GM13977 (cell line): ENCODE results near the gene GRM4.

Source experiments
- DNase-seq: peaks from one replicate; pipeline ENCODE4 v3.0.0; 2012; ENCODE audit warnings: low spot score
- in situ Hi-C: fragments of 300-500 bp; cut with MboI; formaldehyde crosslinking; loops from one replicate; pipeline ENCODE4 v1.12.0; 2022; ENCODE audit warnings: low sequenced_read_pairs, low pct_unique_long_range_greater_than_20kb, mixed read lengths, inconsistent platforms; ENCODE audit not compliant: unreplicated experiment
- TF ChIP-seq, protein P1 (sequence below): IDR thresholded peaks from 2 replicates; pipeline ENCODE4 v1.5.1; 2012; ENCODE audit warnings: mild to moderate bottlenecking, control low read depth; ENCODE audit not compliant: insufficient read depth; ENCODE audit errors: extremely low read depth, missing control alignments

The GRM4 gene

DNA sequence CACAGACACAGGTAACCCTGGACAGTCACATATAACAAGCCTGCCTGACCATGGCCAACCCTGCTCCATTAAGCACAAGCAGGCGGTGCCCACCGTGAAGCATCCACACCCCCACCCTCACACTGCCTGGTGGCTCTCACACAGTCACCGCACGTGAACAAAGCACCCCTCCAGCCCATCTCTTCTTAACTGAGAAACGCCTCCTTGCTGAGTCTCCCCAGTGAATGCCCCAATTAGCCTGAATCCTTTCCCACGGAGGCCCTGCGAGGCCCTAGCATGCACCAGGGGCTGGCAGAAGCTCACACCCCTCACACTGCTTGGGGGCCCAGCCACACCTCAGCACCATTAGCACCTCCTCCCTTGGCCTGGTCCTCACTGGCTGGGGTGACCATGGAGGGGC is 72.3 kb downstream of the GRM4 start:
- TF ChIP-seq, protein P1, sequence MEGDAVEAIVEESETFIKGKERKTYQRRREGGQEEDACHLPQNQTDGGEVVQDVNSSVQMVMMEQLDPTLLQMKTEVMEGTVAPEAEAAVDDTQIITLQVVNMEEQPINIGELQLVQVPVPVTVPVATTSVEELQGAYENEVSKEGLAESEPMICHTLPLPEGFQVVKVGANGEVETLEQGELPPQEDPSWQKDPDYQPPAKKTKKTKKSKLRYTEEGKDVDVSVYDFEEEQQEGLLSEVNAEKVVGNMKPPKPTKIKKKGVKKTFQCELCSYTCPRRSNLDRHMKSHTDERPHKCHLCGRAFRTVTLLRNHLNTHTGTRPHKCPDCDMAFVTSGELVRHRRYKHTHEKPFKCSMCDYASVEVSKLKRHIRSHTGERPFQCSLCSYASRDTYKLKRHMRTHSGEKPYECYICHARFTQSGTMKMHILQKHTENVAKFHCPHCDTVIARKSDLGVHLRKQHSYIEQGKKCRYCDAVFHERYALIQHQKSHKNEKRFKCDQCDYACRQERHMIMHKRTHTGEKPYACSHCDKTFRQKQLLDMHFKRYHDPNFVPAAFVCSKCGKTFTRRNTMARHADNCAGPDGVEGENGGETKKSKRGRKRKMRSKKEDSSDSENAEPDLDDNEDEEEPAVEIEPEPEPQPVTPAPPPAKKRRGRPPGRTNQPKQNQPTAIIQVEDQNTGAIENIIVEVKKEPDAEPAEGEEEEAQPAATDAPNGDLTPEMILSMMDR, result no peak
- in situ Hi-C loops, result no loop called here
- no peak for DNase-seq

DNA sequence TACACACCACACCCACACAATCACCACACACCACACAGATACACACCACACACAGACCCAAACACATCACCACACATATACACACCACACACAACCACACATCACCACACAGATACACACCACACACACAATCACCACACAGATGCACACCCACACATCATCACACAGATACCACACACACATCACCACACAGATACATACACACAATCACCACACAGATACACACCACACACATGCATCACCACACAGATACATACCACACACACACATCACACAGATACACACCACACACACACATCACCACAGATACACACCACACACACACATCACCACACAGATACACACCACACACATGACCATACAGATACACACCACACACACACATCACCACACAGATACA is 73.2 kb downstream of the GRM4 start:
- no peak for DNase-seq
- TF ChIP-seq, protein P1, result no peak
- in situ Hi-C loops, result no loop called here

DNA sequence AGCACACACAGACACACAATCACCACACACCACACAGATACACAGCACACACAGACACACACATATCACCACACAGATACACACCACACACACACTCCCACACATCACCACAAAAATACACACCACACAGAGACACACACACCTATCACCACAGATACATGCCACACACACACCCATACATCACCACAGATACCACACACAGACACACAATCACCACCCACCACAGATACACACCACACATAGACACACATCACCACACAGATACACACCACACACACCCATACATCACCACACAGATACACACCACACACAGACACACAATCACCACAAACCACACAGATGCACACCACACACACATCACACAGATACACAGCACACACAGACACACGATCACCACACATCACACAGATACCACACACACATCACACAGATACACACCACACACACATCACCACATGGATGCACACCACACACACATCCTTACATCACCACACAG is 74.0 kb downstream of the GRM4 start:
- in situ Hi-C loops, result no loop called here
- TF ChIP-seq, protein P1, result no peak

DNA sequence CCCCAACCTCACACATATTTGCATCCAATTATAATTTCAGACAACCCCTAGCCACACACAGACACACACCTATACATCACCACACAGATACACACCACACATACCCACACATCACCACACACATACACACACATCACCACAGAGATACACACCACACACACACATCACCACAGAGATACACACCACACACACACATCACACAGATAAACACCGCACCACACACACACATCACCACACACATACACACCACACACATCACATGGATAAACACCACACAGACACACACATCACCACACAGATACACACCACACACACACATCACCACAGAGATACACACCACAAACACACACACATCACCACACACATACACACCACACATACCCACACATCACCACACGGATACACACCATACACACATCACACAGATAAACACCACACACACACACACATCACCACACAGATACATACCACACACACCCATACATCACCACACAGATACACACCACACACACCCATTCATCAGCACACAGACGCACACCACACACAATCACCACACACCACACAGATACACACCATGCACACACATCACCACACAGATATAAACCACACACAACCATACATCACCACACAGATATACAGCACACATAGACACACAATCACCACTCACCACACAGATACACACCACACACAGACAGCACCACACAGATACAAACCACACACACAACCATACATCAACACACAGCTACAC is 74.6 kb downstream of the GRM4 start:
- TF ChIP-seq, protein P1, result no peak
- no peak for DNase-seq
- in situ Hi-C loops, result no loop called here

More for the DNA sequence above, 74.0 kb downstream of the GRM4 start:
- DNase-seq, result no peak

DNA sequence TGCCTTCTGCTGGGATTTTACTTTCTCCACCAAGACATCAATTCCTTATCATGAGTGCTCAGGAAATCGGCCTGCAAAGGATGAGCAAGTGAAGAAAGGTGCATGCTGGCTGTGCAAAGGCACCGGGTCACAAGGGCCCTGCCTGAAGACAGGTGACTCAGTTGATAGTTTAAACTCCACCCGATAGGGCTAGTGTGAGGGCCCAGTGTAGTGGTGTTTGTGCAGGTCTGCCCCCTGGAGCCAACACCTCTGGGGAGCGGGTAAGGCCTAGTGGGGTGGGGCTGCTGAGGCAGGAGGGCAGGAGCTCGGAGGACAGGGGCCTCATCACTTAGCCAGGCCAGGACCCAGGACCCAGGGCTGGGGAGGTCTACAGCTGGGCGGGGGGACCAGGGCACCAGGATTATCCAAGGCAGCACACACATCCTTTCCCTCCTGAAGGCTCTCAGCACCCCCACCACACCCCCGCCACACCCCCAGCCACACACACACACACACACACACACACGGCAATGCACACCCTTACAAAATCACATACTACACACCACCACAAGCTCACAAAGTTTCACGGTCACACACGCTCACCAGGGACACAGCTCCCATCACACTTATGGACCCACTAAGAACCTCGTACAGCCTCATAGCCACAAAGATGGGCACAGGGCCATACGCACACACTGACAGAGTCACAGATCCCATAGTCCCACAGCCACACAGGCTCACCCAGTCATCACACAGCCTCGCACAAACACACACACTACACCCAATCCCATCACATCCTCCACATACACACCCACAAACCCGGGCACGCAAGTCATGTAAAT is 75.4 kb downstream of the GRM4 start:
- no peak for DNase-seq
- in situ Hi-C loops, result no loop called here
- TF ChIP-seq, protein P1, result no peak

DNA sequence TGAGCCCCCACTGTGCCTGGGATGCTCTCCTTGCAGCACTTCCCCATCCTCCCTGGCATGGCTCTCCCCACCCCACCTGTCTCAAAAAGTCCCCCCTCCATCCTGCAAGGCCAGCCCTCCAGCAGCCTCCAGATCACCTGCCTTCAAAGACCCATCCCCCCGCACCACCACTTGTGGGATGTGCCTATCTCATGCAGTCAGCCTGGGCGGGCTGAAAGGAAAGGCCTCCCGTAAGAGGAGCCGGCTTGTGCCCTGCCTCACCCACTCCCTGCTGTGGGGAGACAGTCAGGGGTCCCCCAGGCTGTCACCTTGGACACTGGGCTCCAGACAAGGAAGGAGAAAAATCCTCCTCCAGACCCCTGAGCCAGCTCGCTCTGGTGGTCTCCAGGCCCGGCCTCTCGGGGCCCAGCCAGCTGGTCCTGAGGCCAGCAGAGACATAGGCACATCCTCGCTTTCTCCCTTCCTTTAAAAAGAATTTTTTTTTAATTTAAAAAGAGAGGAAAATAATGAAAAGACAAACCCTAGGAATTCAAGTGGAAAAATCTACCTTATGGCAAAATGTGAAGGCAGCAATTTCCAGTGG is 77.3 kb downstream of the GRM4 start:
- DNase-seq, result no peak
- in situ Hi-C loops, result no loop called here
- TF ChIP-seq, protein P1, result no peak
